HG03439 (cell line): ENCODE measurements around the gene TIFAB.

Experiments
- ATAC-seq: cut with Tn5 transposase; IDR thresholded peaks from one replicate; pipeline ENCODE4 v1.9.1; 2021; ENCODE audit warnings: mild to moderate bottlenecking, moderate library complexity; ENCODE audit not compliant: unreplicated experiment

The TIFAB gene

GRCh38 chr5:135482381-135482933 lies 30.3 kb upstream of the TIFAB start:
- no peak for ATAC-seq

- no peak for ATAC-seq
Observed at GRCh38 chr5:135481909-135482311, 29.8 kb upstream of the TIFAB start.

GRCh38 chr5:135481387-135481786 lies 29.2 kb upstream of the TIFAB start:
- ATAC-seq, result no peak

GRCh38 chr5:135480511-135480910 lies 28.4 kb upstream of the TIFAB start:
- ATAC-seq, result no peak

- ATAC-seq, result no peak
Observed at GRCh38 chr5:135478938-135479337, 26.8 kb upstream of the TIFAB start.

- no peak for ATAC-seq
Observed at GRCh38 chr5:135477613-135478066, 25.5 kb upstream of the TIFAB start.

GRCh38 chr5:135476615-135477581 lies 24.7 kb upstream of the TIFAB start:
- ATAC-seq, result no peak

- no peak for ATAC-seq
Observed at GRCh38 chr5:135473956-135474670, 22.0 kb upstream of the TIFAB start.

- no peak for ATAC-seq
Observed at GRCh38 chr5:135472141-135472540, 20.0 kb upstream of the TIFAB start.

GRCh38 chr5:135471726-135472125 lies 19.6 kb upstream of the TIFAB start:
- ATAC-seq, result no peak

GRCh38 chr5:135469911-135470310 lies 17.8 kb upstream of the TIFAB start:
- ATAC-seq, result no peak

- ATAC-seq, result no peak
Observed at GRCh38 chr5:135468541-135468940, 16.4 kb upstream of the TIFAB start.

GRCh38 chr5:135467871-135468485 lies 15.8 kb upstream of the TIFAB start:
- no peak for ATAC-seq

GRCh38 chr5:135467051-135467625 lies 15.0 kb upstream of the TIFAB start:
- ATAC-seq, result no peak

- no peak for ATAC-seq
Observed at GRCh38 chr5:135466178-135467050, 14.3 kb upstream of the TIFAB start.

GRCh38 chr5:135465391-135466122 lies 13.4 kb upstream of the TIFAB start:
- ATAC-seq, result no peak

- no peak for ATAC-seq
Observed at GRCh38 chr5:135462304-135462703, 10.2 kb upstream of the TIFAB start.

- no peak for ATAC-seq
Observed at GRCh38 chr5:135461481-135462151, 9.5 kb upstream of the TIFAB start.
